PC-9 (cell line): ENCODE measurements around the gene BCR. TPM values are rescaled to one million over a fixed set of nuclear protein-coding genes. Genes with fewer than 3 reads are reported as not detected.

ENCODE experiments used
- BruUV-seq: library from RNA; stranded (reverse); fragments of 400-500 nt; replicated peaks from 2 replicates; lab custom pipeline; 2021; lab: Mats Ljungman, UMichigan
- CTCF ChIA-PET: fragments of 300-600 bp; sonication (Branson Sonifier 250); formaldehyde crosslinking; loops from one replicate; lab custom pipeline; 2022; ENCODE audit warnings: antibody characterized with exemption; lab: Charles Lee
- POLR2A ChIA-PET: fragments of 300-600 bp; sonication (Branson Sonifier 250); formaldehyde crosslinking; loops from one replicate; lab custom pipeline; 2022; ENCODE audit warnings: antibody characterized with exemption; ENCODE audit not compliant: unreplicated experiment; lab: Charles Lee
- DNase-seq, 2 experiments: peaks; one replicate each; pipeline versions ENCODE4 v3.0.0 to v3.0.0-alpha.2; 2015 to 2022; ENCODE audit warnings: mixed read lengths in 1 of 2
- H2AFZ ChIP-seq: fragments of 200-600 bp; sonication (generic); 2 replicates; pipeline ENCODE4 v1.8.1; 2017; ENCODE audit warnings: antibody characterized with exemption
- H3F3A ChIP-seq: fragments of 200-600 bp; sonication (generic); 2 replicates; pipeline ENCODE4 v1.8.1; 2017; ENCODE audit warnings: antibody characterized with exemption, mild to moderate bottlenecking, low read depth; ENCODE audit not compliant: insufficient read depth
- H3K27ac ChIP-seq: fragments of 200-600 bp; sonication (generic); 2 replicates; pipeline ENCODE4 v1.6.1; 2016; ENCODE audit warnings: mixed run types
- H3K27me3 ChIP-seq: fragments of 200-600 bp; sonication (generic); 2 replicates; pipeline ENCODE4 v1.6.1; 2016; ENCODE audit warnings: low read depth, mixed run types; ENCODE audit not compliant: insufficient read depth
- H3K36me3 ChIP-seq: fragments of 200-600 bp; sonication (generic); 2 replicates; pipeline ENCODE4 v1.6.1; 2016; ENCODE audit warnings: low read depth, mixed run types
- H3K4me1 ChIP-seq: fragments of 200-600 bp; sonication (generic); replicated peaks from 2 replicates; pipeline ENCODE4 v1.6.1; 2016; ENCODE audit warnings: mixed run types; ENCODE audit not compliant: insufficient read depth
- H3K4me2 ChIP-seq: fragments of 200-600 bp; sonication (generic); 2 replicates; pipeline ENCODE4 v1.6.1; 2017; ENCODE audit warnings: mixed run types
- H3K4me3 ChIP-seq: fragments of 200-600 bp; sonication (generic); 2 replicates; pipeline ENCODE4 v1.6.1; 2016; ENCODE audit warnings: mixed run types
- H3K79me2 ChIP-seq: fragments of 200-600 bp; sonication (generic); 2 replicates; pipeline ENCODE4 v1.6.1; 2017; ENCODE audit warnings: low read depth, mixed run types
- H3K9me2 ChIP-seq: fragments of 200-600 bp; sonication (generic); 2 replicates; pipeline ENCODE4 v1.8.1; 2017; ENCODE audit warnings: mild to moderate bottlenecking; ENCODE audit not compliant: insufficient read depth
- H3K9me3 ChIP-seq: fragments of 200-600 bp; sonication (generic); 2 replicates; pipeline ENCODE4 v1.8.1; 2016; ENCODE audit warnings: low read depth; ENCODE audit not compliant: insufficient read depth
- H4K20me1 ChIP-seq: fragments of 200-600 bp; sonication (generic); 2 replicates; pipeline ENCODE4 v1.8.1; 2017; ENCODE audit not compliant: insufficient read depth
- EZH2 ChIP-seq: fragments of 200-600 bp; sonication (generic); IDR thresholded peaks from 2 replicates; pipeline ENCODE4 v1.8.0; 2017; ENCODE audit warnings: antibody characterized with exemption, low read depth
- intact Hi-C: fragments of 100-400 bp; cut with micrococcal nuclease; formaldehyde crosslinking; loops from one replicate; pipeline ENCODE4 v1.10.0; 2022; ENCODE audit not compliant: unreplicated experiment
- total RNA-seq: library from RNA; stranded (reverse); gene quantifications from 2 replicates; pipeline ENCODE4 v1.2.3, GENCODE V29; 2021
- TF ChIP-seq, protein P1 (sequence below): fragments of 200-600 bp; sonication (generic); conservative IDR thresholded peaks from 2 replicates; pipeline ENCODE4 v1.6.1; 2017; ENCODE audit warnings: mixed run types, antibody characterized with exemption, mild to moderate bottlenecking, moderate library complexity

BCR gene
- total RNA-seq, 1 experiment from 2014 or later: 47.8 TPM

DNA sequence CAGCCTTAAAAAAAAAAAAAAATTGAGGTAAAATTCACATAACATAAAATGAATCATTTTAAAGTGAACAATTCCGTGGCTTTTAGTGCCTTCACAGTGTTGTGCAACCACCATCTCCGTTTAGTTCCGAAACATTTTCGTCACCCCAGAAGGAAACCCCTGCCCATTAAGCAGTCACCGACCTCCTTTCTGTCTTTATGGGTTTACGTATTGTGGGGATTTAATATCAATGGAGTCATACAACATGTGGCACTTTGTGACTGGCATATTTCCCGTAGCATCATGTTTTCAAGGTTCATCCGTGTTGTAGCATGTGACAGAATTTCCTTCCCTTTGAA is 65.5 kb downstream of the BCR start:
- no peak for DNase-seq
- intact Hi-C loops: loop anchor here (5.0 kb wide), 1 partner anchor 63 kb away; the partner anchor contains the start of gene BCR
- no peaks in the 10 kb centered on the region for H3K9me2 ChIP-seq

DNA sequence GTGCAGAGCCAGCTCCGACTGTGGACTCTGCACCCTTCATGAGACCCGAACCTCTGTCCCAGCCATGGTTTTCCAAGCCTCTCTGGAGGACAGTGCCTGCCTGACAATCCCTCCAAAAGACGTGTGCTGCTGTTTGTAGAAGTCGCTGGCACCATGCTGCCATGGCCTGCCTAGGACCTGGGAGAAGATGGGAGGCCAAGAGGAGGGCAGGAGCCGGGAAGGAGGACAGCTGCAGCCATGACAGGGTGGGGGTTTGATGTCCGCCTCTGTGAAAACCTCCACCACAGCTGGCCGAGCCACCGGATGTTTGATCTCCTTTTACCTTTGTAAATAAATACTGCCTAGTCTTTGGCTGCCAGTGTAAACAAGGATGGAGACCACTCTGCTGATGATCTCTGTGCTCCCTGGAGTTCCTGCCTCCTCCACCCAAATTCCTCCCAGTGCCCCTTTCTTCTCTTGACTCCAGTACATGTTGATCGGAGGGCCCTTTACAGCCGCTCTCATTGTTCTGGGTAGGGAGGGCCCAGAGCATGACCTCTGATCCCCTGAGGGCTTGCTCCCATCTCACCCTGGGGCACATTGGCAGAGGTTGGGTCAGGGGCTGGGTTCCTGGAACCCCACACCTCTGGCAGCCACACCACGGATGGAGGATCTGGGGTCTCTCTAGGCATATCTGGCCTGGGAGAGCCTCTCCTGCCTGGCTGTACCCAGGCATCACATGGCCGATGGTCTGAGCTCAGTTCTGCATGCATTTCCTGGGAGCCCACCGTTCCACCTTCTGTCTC is 66.9 kb downstream of the BCR start:
- H4K20me1 ChIP-seq: peaks cover 17% of the 10 kb centered on the region
- no peak overlapping the region for H3K4me3 ChIP-seq
- no peak for DNase-seq
- no TSS peak for BruUV-seq
- H3K27ac ChIP-seq: no peak overlapping the region
- ChIA-PET CTCF (no interaction called here), POLR2A (no interaction called here)
- H3K9me3 ChIP-seq: no peaks in the 10 kb centered on the region
- intact Hi-C loops: loop anchor here (5.0 kb wide), 1 partner anchor 65 kb away; the partner anchor contains the start of gene BCR
- H3K4me1 ChIP-seq: peaks cover 43% of the 10 kb centered on the region
- H2AFZ ChIP-seq: no peak overlapping the region
- H3F3A ChIP-seq: peaks cover 17% of the 10 kb centered on the region; the same call in 1 of the 2 replicates
- H3K9me2 ChIP-seq: no peaks in the 10 kb centered on the region
- H3K27me3 ChIP-seq: no peaks in the 10 kb centered on the region
- TF ChIP-seq EZH2: no peak
- TF ChIP-seq, protein P1, sequence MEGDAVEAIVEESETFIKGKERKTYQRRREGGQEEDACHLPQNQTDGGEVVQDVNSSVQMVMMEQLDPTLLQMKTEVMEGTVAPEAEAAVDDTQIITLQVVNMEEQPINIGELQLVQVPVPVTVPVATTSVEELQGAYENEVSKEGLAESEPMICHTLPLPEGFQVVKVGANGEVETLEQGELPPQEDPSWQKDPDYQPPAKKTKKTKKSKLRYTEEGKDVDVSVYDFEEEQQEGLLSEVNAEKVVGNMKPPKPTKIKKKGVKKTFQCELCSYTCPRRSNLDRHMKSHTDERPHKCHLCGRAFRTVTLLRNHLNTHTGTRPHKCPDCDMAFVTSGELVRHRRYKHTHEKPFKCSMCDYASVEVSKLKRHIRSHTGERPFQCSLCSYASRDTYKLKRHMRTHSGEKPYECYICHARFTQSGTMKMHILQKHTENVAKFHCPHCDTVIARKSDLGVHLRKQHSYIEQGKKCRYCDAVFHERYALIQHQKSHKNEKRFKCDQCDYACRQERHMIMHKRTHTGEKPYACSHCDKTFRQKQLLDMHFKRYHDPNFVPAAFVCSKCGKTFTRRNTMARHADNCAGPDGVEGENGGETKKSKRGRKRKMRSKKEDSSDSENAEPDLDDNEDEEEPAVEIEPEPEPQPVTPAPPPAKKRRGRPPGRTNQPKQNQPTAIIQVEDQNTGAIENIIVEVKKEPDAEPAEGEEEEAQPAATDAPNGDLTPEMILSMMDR: no peak
- no peak overlapping the region for H3K4me2 ChIP-seq
- H3K79me2 ChIP-seq: peaks cover 82% of the 10 kb centered on the region
- no peaks in the 10 kb centered on the region for H3K36me3 ChIP-seq

More for the DNA sequence above, 65.5 kb downstream of the BCR start:
- H3K4me1 ChIP-seq: peaks cover 29% of the 10 kb centered on the region
- H3K79me2 ChIP-seq: peaks cover 84% of the 10 kb centered on the region
- CTCF ChIA-PET: no interaction called here
- peaks cover 13% of the 10 kb centered on the region; the same call in 1 of the 2 replicates for H3F3A ChIP-seq
- no peak overlapping the region for H3K4me3 ChIP-seq
- TF ChIP-seq, protein P1: no peak
- TF ChIP-seq EZH2: no peak
- no peak overlapping the region for H3K27ac ChIP-seq
- no TSS peak for BruUV-seq
- H2AFZ ChIP-seq: no peak overlapping the region
- no peaks in the 10 kb centered on the region for H3K27me3 ChIP-seq
- no peak overlapping the region for H3K4me2 ChIP-seq
- H4K20me1 ChIP-seq: peaks cover 15% of the 10 kb centered on the region
- no peaks in the 10 kb centered on the region for H3K36me3 ChIP-seq
- POLR2A ChIA-PET: no interaction called here
- no peaks in the 10 kb centered on the region for H3K9me3 ChIP-seq

DNA sequence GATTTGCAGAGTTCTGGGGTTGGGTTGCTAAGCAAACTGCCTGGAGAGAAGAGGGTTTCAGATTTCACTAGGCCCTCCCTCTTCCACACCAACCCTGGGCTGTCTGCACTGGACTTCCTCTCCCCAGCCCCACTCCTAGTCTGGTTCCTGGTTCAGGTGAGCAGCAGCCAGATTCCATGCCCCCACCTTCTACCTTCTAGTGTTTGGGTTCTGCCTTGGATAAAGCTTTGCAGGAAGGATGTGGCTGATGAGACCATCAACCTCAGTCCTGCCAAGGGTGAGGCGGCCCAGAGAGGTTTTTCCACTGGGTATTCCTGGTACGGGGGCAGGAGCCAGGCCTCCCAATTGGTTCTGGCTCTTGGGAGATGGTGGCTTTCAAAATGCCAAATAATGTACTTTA is 68.3 kb downstream of the BCR start:
- Histone ChIP-seq H3K9me2 (no peaks in the 10 kb centered on the region), H3K4me2 (peak overlapping the region; percentile 39), H3K79me2 (peaks cover 73% of the 10 kb centered on the region), H3K4me3 (no peak overlapping the region), H3K36me3 (no peaks in the 10 kb centered on the region), H3F3A (peaks cover 17% of the 10 kb centered on the region; the same call in 1 of the 2 replicates), H3K27me3 (no peaks in the 10 kb centered on the region), H3K27ac (no peak overlapping the region), H2AFZ (no peak overlapping the region), H4K20me1 (peaks cover 12% of the 10 kb centered on the region), H3K4me1 (peaks cover 43% of the 10 kb centered on the region), H3K9me3 (no peaks in the 10 kb centered on the region)
- no TSS peak for BruUV-seq
- intact Hi-C loops: loop anchor here (5.0 kb wide), 1 partner anchor 66 kb away; the partner anchor contains the start of gene BCR
- ChIA-PET CTCF (no interaction called here), POLR2A (no interaction called here)
- no peak for TF ChIP-seq EZH2
- TF ChIP-seq, protein P1: no peak
- peak; percentile 57 to 71 for DNase-seq
